ENCODE results near the gene ROR2. TPM values are rescaled to one million over a fixed set of nuclear protein-coding genes. Genes with fewer than 3 reads are reported as not detected.

Gene ROR2
- total and polyA plus RNA-seq, 2 of the 8 experiments (the other 6 are each of a cell fraction or from before 2014, with no cell fraction given), result 2.7 to 4.3 TPM

DNA sequence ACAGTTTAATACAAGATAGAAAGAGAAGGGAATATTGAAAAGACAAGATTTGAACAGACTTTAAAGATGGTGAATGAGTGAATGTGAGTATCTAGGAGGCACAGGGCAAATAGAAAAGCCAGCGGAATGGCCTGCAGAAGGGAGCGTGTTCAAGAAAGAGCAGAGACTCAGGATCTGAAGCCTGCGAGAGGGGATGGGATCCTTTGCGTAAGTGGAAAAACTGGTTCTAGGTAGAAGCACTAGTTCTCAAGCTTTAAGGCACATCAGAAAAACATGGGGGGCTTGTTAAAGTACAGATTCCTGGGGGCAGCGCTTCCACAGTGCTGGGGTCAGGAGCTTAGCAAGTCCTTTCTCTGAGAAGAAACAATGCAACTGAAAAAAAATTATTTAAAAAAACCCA lies 431.6 kb downstream of the ROR2 start:
- TF ChIP-seq CBX5 (IDR thresholded peaks at IDR 0.05; ENCODE audit: low read depth, low read length) (no peak), EGR1 (IDR thresholded peaks at IDR 0.05; ENCODE audit: borderline replicate concordance, low read depth, low read length) (no peak), SIN3A (conservative IDR thresholded peaks at IDR 0.05 in 1 of 2, IDR thresholded peaks at IDR 0.05 in 1 of 2; ENCODE audit: low read depth in 1 of 2, low read length in 2 of 2) (no peak), KDM1A (IDR thresholded peaks at IDR 0.05; ENCODE audit: borderline replicate concordance, low read length) (no peak), CEBPB (IDR thresholded peaks at IDR 0.05; ENCODE audit: low read depth, low read length) (no peak)
- TF ChIP-seq, protein P1, sequence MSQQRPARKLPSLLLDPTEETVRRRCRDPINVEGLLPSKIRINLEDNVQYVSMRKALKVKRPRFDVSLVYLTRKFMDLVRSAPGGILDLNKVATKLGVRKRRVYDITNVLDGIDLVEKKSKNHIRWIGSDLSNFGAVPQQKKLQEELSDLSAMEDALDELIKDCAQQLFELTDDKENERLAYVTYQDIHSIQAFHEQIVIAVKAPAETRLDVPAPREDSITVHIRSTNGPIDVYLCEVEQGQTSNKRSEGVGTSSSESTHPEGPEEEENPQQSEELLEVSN (IDR thresholded peaks at IDR 0.05), result no peak
- no peak overlapping the region for H3K18ac ChIP-seq (ENCODE audit: extremely low read depth, low read length)
- H3K56ac ChIP-seq (replicated peaks; ENCODE audit: insufficient read length, low read depth, low read length), result no peak overlapping the region
- 0 out of 7 replicates have a peak, but pooled peaks cover 0 to 2% (median 0%) of the 10 kb centered on the region in 4 experiments for H3K4me1 ChIP-seq (replicated peaks in 1 of 4; ENCODE audit: control insufficient read depth in 3 of 4, insufficient read depth in 4 of 4, low read length in 3 of 4)
- no peaks in the 10 kb centered on the region for H3K23me2 ChIP-seq (ENCODE audit: low read depth, low read length)
- no peak overlapping the region for H2AK5ac ChIP-seq (ENCODE audit: low read depth, low read length)
- H3K4me3 ChIP-seq (ENCODE audit: extremely low read depth in 1 of 4, insufficient read depth in 2 of 4, low read depth in 3 of 4, low read length in 4 of 4), result no peak overlapping the region
- FAIRE-seq (no peak), DNase-seq (ENCODE audit: low read depth in 1 of 2, low spot score in 2 of 2) (no peak)
- H2BK20ac ChIP-seq (ENCODE audit: low read length), result no peak overlapping the region
- H3K9me3 ChIP-seq (ENCODE audit: insufficient read depth in 2 of 2, low read depth in 1 of 2, low read length in 1 of 2), result no peaks in the 10 kb centered on the region
- H4K20me1 ChIP-seq (replicated peaks in 1 of 2; ENCODE audit: control insufficient read depth in 1 of 2, insufficient read depth in 2 of 2, low read length in 2 of 2), result no peaks in the 10 kb centered on the region
- H3K79me2 ChIP-seq (ENCODE audit: control insufficient read depth in 1 of 2, insufficient read depth in 2 of 2, low read length in 2 of 2), result no peaks in the 10 kb centered on the region
- 91% methylated on average over 5 of the region's 5 CpGs; no CpG with 5 or more reads in 1 of the 2 experiments for WGBS, 2 experiments (ENCODE audit: extremely low coverage in 1 of 2, insufficient coverage in 1 of 2, insufficient read length in 1 of 2, insufficient replicate concordance in 2 of 2, low coverage in 1 of 2, low lambda C conversion rate in 2 of 2, missing lambda C conversion rate in 1 of 2)
- no peak overlapping the region for H3K23ac ChIP-seq (ENCODE audit: insufficient read length)
- H4K91ac ChIP-seq (replicated peaks; ENCODE audit: insufficient read length, low read length), result no peak overlapping the region
- H2BK120ac ChIP-seq (replicated peaks; ENCODE audit: low read depth, low read length), result no peak overlapping the region
- no peak overlapping the region for H3K27ac ChIP-seq (ENCODE audit: low read depth, low read length)
- no peak overlapping the region for H3K4ac ChIP-seq (replicated peaks; ENCODE audit: insufficient read length, low read depth, low read length)
- no peaks in the 10 kb centered on the region for H3K79me1 ChIP-seq (ENCODE audit: low read depth, low read length)
- H2BK15ac ChIP-seq (ENCODE audit: low read length), result no peak overlapping the region
- H3K14ac ChIP-seq (ENCODE audit: insufficient read length), result no peak overlapping the region
- H4K8ac ChIP-seq (ENCODE audit: extremely low read depth, insufficient read depth, low read length), result no peak overlapping the region; the same call in 1 of the 2 replicates
- no peak overlapping the region for H2BK12ac ChIP-seq (ENCODE audit: low read depth, low read length)
- no peaks in the 10 kb centered on the region for H3K27me3 ChIP-seq (replicated peaks in 1 of 4; ENCODE audit: control insufficient read depth in 3 of 4, extremely low read depth in 1 of 4, insufficient read depth in 3 of 4, low read length in 3 of 4)
- no peak overlapping the region for H2BK5ac ChIP-seq (ENCODE audit: low read depth, low read length)
- ChIA-PET POLR2A (ENCODE audit: partially characterized antibody) (no interaction called here), CTCF (ENCODE audit: partially characterized antibody) (interaction anchor here (0.9 kb wide), 1 partner anchor 93 kb away, joined by 3 read pairs; no protein-coding TSS in a partner anchor)
- no peak overlapping the region for H3K9ac ChIP-seq (replicated peaks in 1 of 4; ENCODE audit: extremely low read depth in 1 of 4, low read depth in 3 of 4, low read length in 3 of 4)
- no peaks in the 10 kb centered on the region for H3K36me3 ChIP-seq (ENCODE audit: control insufficient read depth in 2 of 4, insufficient read depth in 4 of 4, low read length in 3 of 4)
- no peak overlapping the region for H2AFZ ChIP-seq (ENCODE audit: low read length)
- H3K4me2 ChIP-seq (ENCODE audit: insufficient read depth in 1 of 2, low read depth in 2 of 2, low read length in 2 of 2), result no peak overlapping the region
- no peak overlapping the region for H4K5ac ChIP-seq (ENCODE audit: insufficient read length, low read depth, low read length)

Data from H1 (cell line).